Cerebellar cortex (tissue), 1 donor: ENCODE measurements around the gene MYH15.

Experiments used
- DNase-seq: peaks from one replicate; pipeline ENCODE4 v3.0.0-alpha.2; 2015; ENCODE audit warnings: low spot score

The MYH15 gene

GRCh38 chr3:108510496-108510895 lies at the start of gene MYH15:
MYH15 (minus strand) TSS chr3:108510596; CDS start chr3:108510530, 66 bp downstream.
- no peak for DNase-seq

GRCh38 chr3:108555966-108556581 lies 45.7 kb upstream of the MYH15 start:
- DNase-seq, result no peak

- DNase-seq, result no peak
Observed at GRCh38 chr3:108554913-108555571, 44.6 kb upstream of the MYH15 start.

- DNase-seq, result no peak
Observed at GRCh38 chr3:108554229-108554628, 43.8 kb upstream of the MYH15 start.

GRCh38 chr3:108552267-108553159 lies 42.1 kb upstream of the MYH15 start:
- peak; percentile 61 for DNase-seq

GRCh38 chr3:108548886-108549285 lies 38.5 kb upstream of the MYH15 start:
- no peak for DNase-seq

- DNase-seq, result no peak
Observed at GRCh38 chr3:108548304-108548703, 37.9 kb upstream of the MYH15 start.

GRCh38 chr3:108546692-108547091 lies 36.3 kb upstream of the MYH15 start:
- no peak for DNase-seq

GRCh38 chr3:108546247-108546646 lies 35.9 kb upstream of the MYH15 start:
- no peak for DNase-seq

GRCh38 chr3:108538083-108538482 lies 27.7 kb upstream of the MYH15 start:
- no peak for DNase-seq

- DNase-seq, result no peak
Observed at GRCh38 chr3:108528459-108529252, 18.3 kb upstream of the MYH15 start.

GRCh38 chr3:108527817-108528216 lies 17.4 kb upstream of the MYH15 start:
- no peak for DNase-seq

- no peak for DNase-seq
Observed at GRCh38 chr3:108527109-108527508, 16.7 kb upstream of the MYH15 start.

GRCh38 chr3:108525971-108526370 lies 15.6 kb upstream of the MYH15 start:
- DNase-seq, result no peak

GRCh38 chr3:108525256-108525655 lies 14.9 kb upstream of the MYH15 start:
- no peak for DNase-seq

- no peak for DNase-seq
Observed at GRCh38 chr3:108524537-108524936, 14.1 kb upstream of the MYH15 start.

- no peak for DNase-seq
Observed at GRCh38 chr3:108518895-108519294, 8.5 kb upstream of the MYH15 start.

- DNase-seq, result no peak
Observed at GRCh38 chr3:108516881-108517280, 6.5 kb upstream of the MYH15 start.

- no peak for DNase-seq
Observed at GRCh38 chr3:108513961-108514360, 3.6 kb upstream of the MYH15 start.

- no peak for DNase-seq
Observed at GRCh38 chr3:108512671-108513070, 2.3 kb upstream of the MYH15 start.

- no peak for DNase-seq
Observed at GRCh38 chr3:108511490-108511889, 1.1 kb upstream of the MYH15 start.

- DNase-seq, result no peak
Observed at GRCh38 chr3:108511055-108511454, 659 bp upstream of the MYH15 start.
